Fibroblast of lung (primary cell): ENCODE results near the gene RUFY3.

Experiments
- EZH2 ChIP-seq: IDR thresholded peaks from 2 replicates; pipeline ENCODE4 v1.5.1; 2012; ENCODE audit warnings: low read length, control low read depth, mild to moderate bottlenecking; ENCODE audit errors: missing control alignments
- TF ChIP-seq, protein P1 (sequence below), 2 donors: IDR thresholded peaks in 1 of 2; conservative IDR thresholded peaks in 1 of 2; 1 replicate in 1 of 2; 2 replicates in 1 of 2; pipeline ENCODE4 v1.5.1; 2011 to 2012; ENCODE audit warnings: low read length in 2 of 2, control low read depth in 1 of 2, inconsistent platforms in 1 of 2, low read depth in 1 of 2, mild to moderate bottlenecking in 1 of 2

DNA sequence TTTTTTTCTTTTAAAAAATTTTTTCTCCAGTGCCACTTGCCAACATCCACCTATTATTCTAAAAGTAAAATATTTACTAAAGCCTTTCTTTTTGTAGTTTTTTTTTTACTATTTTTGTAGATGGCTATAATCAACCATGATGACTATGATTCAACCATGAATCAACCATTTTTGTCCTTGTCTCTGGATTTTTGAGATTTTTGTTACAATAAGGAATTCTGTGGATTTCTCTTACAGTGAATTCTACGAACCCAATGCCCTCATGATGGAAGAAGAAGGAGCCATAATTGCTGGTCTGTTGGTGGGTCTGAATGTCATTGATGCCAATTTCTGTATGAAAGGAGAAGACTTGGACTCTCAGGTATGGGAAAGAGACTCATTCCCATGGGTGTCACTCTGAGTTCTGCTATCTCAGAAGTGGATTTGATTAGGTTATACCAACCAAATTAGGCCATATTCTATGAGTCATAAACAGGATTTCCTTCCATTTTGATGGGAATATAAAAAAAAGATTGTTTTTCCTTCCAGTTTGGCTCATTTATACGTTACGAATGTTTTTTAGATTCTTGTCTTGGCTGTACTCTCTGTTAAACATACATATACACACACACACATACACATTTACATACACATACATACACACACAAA is 46.7 kb downstream of the RUFY3 start:
- TF ChIP-seq, protein P1, sequence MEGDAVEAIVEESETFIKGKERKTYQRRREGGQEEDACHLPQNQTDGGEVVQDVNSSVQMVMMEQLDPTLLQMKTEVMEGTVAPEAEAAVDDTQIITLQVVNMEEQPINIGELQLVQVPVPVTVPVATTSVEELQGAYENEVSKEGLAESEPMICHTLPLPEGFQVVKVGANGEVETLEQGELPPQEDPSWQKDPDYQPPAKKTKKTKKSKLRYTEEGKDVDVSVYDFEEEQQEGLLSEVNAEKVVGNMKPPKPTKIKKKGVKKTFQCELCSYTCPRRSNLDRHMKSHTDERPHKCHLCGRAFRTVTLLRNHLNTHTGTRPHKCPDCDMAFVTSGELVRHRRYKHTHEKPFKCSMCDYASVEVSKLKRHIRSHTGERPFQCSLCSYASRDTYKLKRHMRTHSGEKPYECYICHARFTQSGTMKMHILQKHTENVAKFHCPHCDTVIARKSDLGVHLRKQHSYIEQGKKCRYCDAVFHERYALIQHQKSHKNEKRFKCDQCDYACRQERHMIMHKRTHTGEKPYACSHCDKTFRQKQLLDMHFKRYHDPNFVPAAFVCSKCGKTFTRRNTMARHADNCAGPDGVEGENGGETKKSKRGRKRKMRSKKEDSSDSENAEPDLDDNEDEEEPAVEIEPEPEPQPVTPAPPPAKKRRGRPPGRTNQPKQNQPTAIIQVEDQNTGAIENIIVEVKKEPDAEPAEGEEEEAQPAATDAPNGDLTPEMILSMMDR (conservative IDR thresholded peaks at IDR 0.05 in 1 of 2, IDR thresholded peaks at IDR 0.05 in 1 of 2; ENCODE audit: low read depth in 1 of 2, low read length in 2 of 2): no peak
- TF ChIP-seq EZH2: no peak
